Peyer's patch (tissue), 4 donors: Measurements from ENCODE around the gene BAIAP2L1. TPM values are rescaled to one million over a fixed set of nuclear protein-coding genes. Genes with fewer than 3 reads are reported as not detected.
A peak's percentile ranks its signal among the peaks of the same experiment; 100 is the strongest.

Source experiments
- DNase-seq, 3 donors: peaks; one replicate each; pipeline ENCODE4 v3.0.0-alpha.2; 2017 to 2019
- H3K27ac ChIP-seq, 4 donors: fragments of 200-600 bp; sonication (generic); one replicate each; pipeline ENCODE4 v1.5.1; 2016 to 2019
- H3K27me3 ChIP-seq, 2 donors: fragments of 200-600 bp; sonication (generic); one replicate each; pipeline ENCODE4 v1.5.1; 2019
- H3K36me3 ChIP-seq, 3 donors: fragments of 200-600 bp; sonication (generic); one replicate each; pipeline ENCODE4 v1.5.1; 2016 to 2019
- H3K4me1 ChIP-seq, 4 donors: fragments of 200-600 bp; sonication (generic); one replicate each; pipeline ENCODE4 v1.5.1; 2016 to 2019
- H3K4me3 ChIP-seq, 4 donors: fragments of 200-600 bp; sonication (generic); 1 replicate in 3 of 4; 2 replicates in 1 of 4; pipeline ENCODE4 v1.5.1; 2016 to 2019; ENCODE audit warnings: mild to moderate bottlenecking in 1 of 4
- H3K9me3 ChIP-seq, 4 donors: fragments of 200-600 bp; sonication (generic); one replicate each; pipeline ENCODE4 v1.5.1; 2016 to 2019; ENCODE audit warnings: mild to moderate bottlenecking in 1 of 4
- POLR2A ChIP-seq, 2 donors: fragments of 450-650 bp; IDR thresholded peaks; one replicate each; pipeline ENCODE4 v1.5.1; 2017; ENCODE audit warnings: antibody characterized with exemption in 2 of 2, mild to moderate bottlenecking in 2 of 2, moderate library complexity in 2 of 2
- total RNA-seq, 4 donors: library from RNA; depleted of rRNA; stranded (reverse); fragments of >200 nt; gene quantifications; one replicate each; pipeline ENCODE4 v1.1.0, GENCODE V29; 2016
- TF ChIP-seq, protein P1 (sequence below), 6 experiments: fragments of 450-650 bp in 4 of 6; fragments of 200-600 bp in 2 of 6; sonication (generic) in 1 of 6; IDR thresholded peaks; one replicate each; pipeline ENCODE4 v1.5.1; 2017 to 2019; ENCODE audit warnings: antibody characterized with exemption in 6 of 6, mild to moderate bottlenecking in 3 of 6, moderate library complexity in 1 of 6

Gene BAIAP2L1
- total RNA-seq, 4 donors from 2014 or later: 31.4 to 46.4 (median 41.9) TPM

DNA sequence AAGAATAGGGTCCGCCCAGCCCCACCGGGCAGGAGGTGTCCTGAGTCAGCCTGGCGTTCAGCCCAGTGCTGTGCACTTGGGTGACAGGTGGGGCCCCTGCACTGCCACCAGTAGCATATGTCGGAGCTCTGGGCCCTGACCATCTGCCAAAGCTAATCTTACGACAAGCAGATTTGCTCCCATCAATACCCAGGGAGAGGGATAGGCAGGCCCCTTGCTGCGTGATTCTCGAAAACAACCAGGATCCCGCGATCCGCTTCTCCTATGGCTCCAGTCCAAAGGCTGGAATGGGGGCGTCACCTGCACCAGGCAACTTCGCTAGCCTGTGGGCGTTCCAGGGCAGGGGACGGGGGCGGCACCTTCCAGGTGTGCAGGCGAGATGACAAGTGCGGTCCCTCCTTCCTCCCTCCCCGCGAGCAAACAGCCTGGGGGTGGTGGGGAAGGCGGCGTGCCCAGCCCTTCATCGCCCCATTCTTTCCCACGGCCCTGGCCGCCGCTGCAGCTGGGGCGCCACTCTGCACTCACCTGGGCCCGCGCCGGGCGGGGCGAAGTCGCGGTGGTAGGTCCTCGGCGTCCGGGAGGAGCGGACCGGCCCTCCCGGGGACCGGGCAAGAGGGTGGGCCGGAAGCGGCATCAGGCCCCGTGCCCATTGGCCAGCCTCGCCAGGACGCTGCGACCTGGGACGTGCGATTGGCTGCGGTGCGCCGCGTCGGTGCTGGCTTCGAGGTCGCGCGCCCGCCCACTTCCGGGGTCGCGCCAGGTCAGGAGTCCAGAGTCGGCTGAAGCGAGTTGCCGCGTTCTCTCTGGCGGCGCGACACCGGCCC lies 149.1 kb downstream of the BAIAP2L1 start, which contains the start of gene TECPR1:
Gene TECPR1, minus strand, starts transcription at position 632 of the 824 bp plus-strand sequence. CDS start 6,086 bp downstream, outside the sequence.
- TF ChIP-seq, protein P1, sequence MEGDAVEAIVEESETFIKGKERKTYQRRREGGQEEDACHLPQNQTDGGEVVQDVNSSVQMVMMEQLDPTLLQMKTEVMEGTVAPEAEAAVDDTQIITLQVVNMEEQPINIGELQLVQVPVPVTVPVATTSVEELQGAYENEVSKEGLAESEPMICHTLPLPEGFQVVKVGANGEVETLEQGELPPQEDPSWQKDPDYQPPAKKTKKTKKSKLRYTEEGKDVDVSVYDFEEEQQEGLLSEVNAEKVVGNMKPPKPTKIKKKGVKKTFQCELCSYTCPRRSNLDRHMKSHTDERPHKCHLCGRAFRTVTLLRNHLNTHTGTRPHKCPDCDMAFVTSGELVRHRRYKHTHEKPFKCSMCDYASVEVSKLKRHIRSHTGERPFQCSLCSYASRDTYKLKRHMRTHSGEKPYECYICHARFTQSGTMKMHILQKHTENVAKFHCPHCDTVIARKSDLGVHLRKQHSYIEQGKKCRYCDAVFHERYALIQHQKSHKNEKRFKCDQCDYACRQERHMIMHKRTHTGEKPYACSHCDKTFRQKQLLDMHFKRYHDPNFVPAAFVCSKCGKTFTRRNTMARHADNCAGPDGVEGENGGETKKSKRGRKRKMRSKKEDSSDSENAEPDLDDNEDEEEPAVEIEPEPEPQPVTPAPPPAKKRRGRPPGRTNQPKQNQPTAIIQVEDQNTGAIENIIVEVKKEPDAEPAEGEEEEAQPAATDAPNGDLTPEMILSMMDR (IDR thresholded peaks at IDR 0.05): peak in 1 of 6 experiments; percentile 23
- TF ChIP-seq POLR2A (IDR thresholded peaks at IDR 0.05): peak in 1 of 2 donors; percentile 62
- H3K4me1 ChIP-seq: peaks cover 0 to 26% (median 10%) of the 10 kb centered on the region in 4 donors

GRCh38 chr7:98251231-98251600 lies 149.7 kb downstream of the BAIAP2L1 start:
- Histone ChIP-seq H3K27me3 (no peaks in the 10 kb centered on the region), H3K4me3 (peak overlapping the region; percentile 82 to 93 (median 90)), H3K9me3 (no peaks in the 10 kb centered on the region), H3K27ac (peak overlapping the region; percentile 84 to 94 (median 92)), H3K36me3 (peaks cover 0 to 8% (median 0%) of the 10 kb centered on the region in 3 donors), H3K4me1 (peaks cover 0 to 26% (median 10%) of the 10 kb centered on the region in 4 donors)
- DNase-seq: peak in 1 of 3 donors; percentile 65
- TF ChIP-seq POLR2A (IDR thresholded peaks at IDR 0.05): no peak
- TF ChIP-seq, protein P1 (IDR thresholded peaks at IDR 0.05): no peak

More for the DNA sequence above, 149.1 kb downstream of the BAIAP2L1 start, which contains the start of gene TECPR1:
- peak; percentile 93 to 98 (median 98) for DNase-seq
- Histone ChIP-seq H3K36me3 (peaks cover 0 to 14% (median 0%) of the 10 kb centered on the region in 3 donors), H3K27me3 (no peaks in the 10 kb centered on the region), H3K27ac (peak within 1 kb of the TSS; percentile 84 to 94 (median 92)), H3K4me3 (peak within 1 kb of the TSS; percentile 82 to 93 (median 90)), H3K9me3 (no peaks in the 10 kb centered on the region)

- peak in 2 of 3 donors; percentile 51 to 55 for DNase-seq
- H3K27ac ChIP-seq: peak overlapping the region; percentile 84 to 94 (median 92)
- H3K4me1 ChIP-seq: peaks cover 0 to 26% (median 10%) of the 10 kb centered on the region in 4 donors
- peak overlapping the region; percentile 82 to 93 (median 90) for H3K4me3 ChIP-seq
- H3K27me3 ChIP-seq: no peaks in the 10 kb centered on the region
- no peaks in the 10 kb centered on the region for H3K9me3 ChIP-seq
- H3K36me3 ChIP-seq: peaks cover 0 to 8% (median 0%) of the 10 kb centered on the region in 3 donors
- TF ChIP-seq, protein P1 (IDR thresholded peaks at IDR 0.05): no peak
- no peak for TF ChIP-seq POLR2A (IDR thresholded peaks at IDR 0.05)
Measured at GRCh38 chr7:98250789-98251188, 150.1 kb downstream of the BAIAP2L1 start.

- no peak for TF ChIP-seq POLR2A (IDR thresholded peaks at IDR 0.05)
- TF ChIP-seq, protein P1 (IDR thresholded peaks at IDR 0.05): no peak
- H3K4me1 ChIP-seq: peaks cover 0 to 26% (median 10%) of the 10 kb centered on the region in 4 donors
Measured at GRCh38 chr7:98249106-98249505, 151.8 kb downstream of the BAIAP2L1 start.

GRCh38 chr7:98248156-98248555 lies 152.7 kb downstream of the BAIAP2L1 start:
- Histone ChIP-seq H3K27me3 (no peaks in the 10 kb centered on the region), H3K4me3 (no peak overlapping the region), H3K9me3 (no peaks in the 10 kb centered on the region), H3K36me3 (peaks cover 0 to 20% (median 0%) of the 10 kb centered on the region in 3 donors), H3K27ac (no peak overlapping the region), H3K4me1 (peaks cover 0 to 21% (median 10%) of the 10 kb centered on the region in 4 donors)
- DNase-seq: no peak
- TF ChIP-seq, protein P1 (IDR thresholded peaks at IDR 0.05): no peak
- TF ChIP-seq POLR2A (IDR thresholded peaks at IDR 0.05): no peak

More at GRCh38 chr7:98249106-98249505, 151.8 kb downstream of the BAIAP2L1 start:
- no peak overlapping the region for H3K4me3 ChIP-seq
- H3K36me3 ChIP-seq: peaks cover 0 to 12% (median 0%) of the 10 kb centered on the region in 3 donors
- DNase-seq: no peak
- no peaks in the 10 kb centered on the region for H3K9me3 ChIP-seq
- H3K27ac ChIP-seq: peak overlapping the region in 3 of 4 donors; percentile 2 to 17 (median 14)
- no peaks in the 10 kb centered on the region for H3K27me3 ChIP-seq
